Astrocyte (in vitro differentiated cells and primary cell): ENCODE measurements around the gene LTBP2. TPM values are rescaled to one million over a fixed set of nuclear protein-coding genes. Genes with fewer than 3 reads are reported as not detected.

Source experiments
- DNase-seq: peaks from one replicate; pipeline ENCODE4 v3.0.0-alpha.2; 2010; ENCODE audit warnings: low read depth
- FAIRE-seq: peaks from 2 replicates; lab custom pipeline; 2011; peaks lifted over from hg19 to GRCh38; lab: Jason Lieb, UNC
- H2AFZ ChIP-seq: 2 replicates; pipeline ENCODE4 v1.6.0; 2012; ENCODE audit warnings: low read depth, low read length, inconsistent platforms
- H3K27ac ChIP-seq: 2 replicates; pipeline ENCODE4 v1.5.1; 2011; ENCODE audit warnings: low read depth, low read length, inconsistent platforms
- H3K27me3 ChIP-seq: 2 replicates; pipeline ENCODE4 v1.6.0; 2011; ENCODE audit warnings: low read length, inconsistent platforms; ENCODE audit not compliant: insufficient read depth
- H3K36me3 ChIP-seq: 2 replicates; pipeline ENCODE4 v1.5.1; 2011; ENCODE audit warnings: low read length, inconsistent platforms; ENCODE audit not compliant: insufficient read depth
- H3K4me1 ChIP-seq: 2 replicates; pipeline ENCODE4 v1.5.1; 2011; ENCODE audit warnings: low read length, inconsistent platforms; ENCODE audit not compliant: insufficient read depth
- H3K4me2 ChIP-seq: 2 replicates; pipeline ENCODE4 v1.6.0; 2012; ENCODE audit warnings: low read length, inconsistent platforms
- H3K4me3 ChIP-seq: 2 replicates; pipeline ENCODE4 v1.5.1; 2011; ENCODE audit warnings: low read depth, mild to moderate bottlenecking, low read length, inconsistent platforms; ENCODE audit not compliant: insufficient read depth
- H3K79me2 ChIP-seq: 2 replicates; pipeline ENCODE4 v1.6.0; 2012; ENCODE audit warnings: mild to moderate bottlenecking, low read length, inconsistent platforms; ENCODE audit not compliant: insufficient read depth
- H3K9ac ChIP-seq: 2 replicates; pipeline ENCODE4 v1.6.0; 2012; ENCODE audit warnings: mild to moderate bottlenecking, low read length, inconsistent platforms
- H3K9me3 ChIP-seq: 2 replicates; pipeline ENCODE4 v1.5.1; 2012; ENCODE audit warnings: low read depth, mild to moderate bottlenecking, low read length, inconsistent platforms; ENCODE audit not compliant: insufficient read depth
- H4K20me1 ChIP-seq: 2 replicates; pipeline ENCODE4 v1.6.0; 2012; ENCODE audit warnings: low read length, inconsistent platforms; ENCODE audit not compliant: insufficient read depth
- H3K27ac Mint-ChIP-seq: one replicate; pipeline ENCODE4 v1.8.0; 2021; ENCODE audit warnings: mild to moderate bottlenecking, mixed read lengths; ENCODE audit not compliant: unreplicated experiment
- H3K27me3 Mint-ChIP-seq: one replicate; pipeline ENCODE4 v1.8.0; 2021; ENCODE audit warnings: low read depth, mixed read lengths; ENCODE audit not compliant: unreplicated experiment
- H3K36me3 Mint-ChIP-seq: one replicate; pipeline ENCODE4 v1.8.0; 2021; ENCODE audit warnings: low read depth, mixed read lengths; ENCODE audit not compliant: unreplicated experiment
- H3K4me1 Mint-ChIP-seq: one replicate; pipeline ENCODE4 v1.8.0; 2021; ENCODE audit warnings: low read depth, mixed read lengths; ENCODE audit not compliant: unreplicated experiment
- H3K4me3 Mint-ChIP-seq: one replicate; pipeline ENCODE4 v1.8.0; 2021; ENCODE audit warnings: mild to moderate bottlenecking, moderate library complexity, mixed read lengths; ENCODE audit not compliant: unreplicated experiment
- H3K9me3 Mint-ChIP-seq: one replicate; pipeline ENCODE4 v1.8.0; 2021; ENCODE audit warnings: mild to moderate bottlenecking, mixed read lengths; ENCODE audit not compliant: unreplicated experiment
- EZH2 ChIP-seq: IDR thresholded peaks from 2 replicates; pipeline ENCODE4 v1.6.1; 2012; ENCODE audit warnings: mild to moderate bottlenecking, low read length, inconsistent platforms; ENCODE audit not compliant: insufficient read depth
- total RNA-seq: library from RNA; stranded (reverse); gene quantifications from 2 replicates; pipeline ENCODE4 v1.2.1, GENCODE V29; 2021
- TF ChIP-seq, protein P1 (sequence below): IDR thresholded peaks from 2 replicates; pipeline ENCODE4 v1.5.1; 2011; ENCODE audit warnings: low read depth, mild to moderate bottlenecking, inconsistent platforms, low read length, moderate library complexity; ENCODE audit not compliant: insufficient read depth

Gene LTBP2
- total RNA-seq, 1 donor from 2014 or later, result 162 TPM

DNA sequence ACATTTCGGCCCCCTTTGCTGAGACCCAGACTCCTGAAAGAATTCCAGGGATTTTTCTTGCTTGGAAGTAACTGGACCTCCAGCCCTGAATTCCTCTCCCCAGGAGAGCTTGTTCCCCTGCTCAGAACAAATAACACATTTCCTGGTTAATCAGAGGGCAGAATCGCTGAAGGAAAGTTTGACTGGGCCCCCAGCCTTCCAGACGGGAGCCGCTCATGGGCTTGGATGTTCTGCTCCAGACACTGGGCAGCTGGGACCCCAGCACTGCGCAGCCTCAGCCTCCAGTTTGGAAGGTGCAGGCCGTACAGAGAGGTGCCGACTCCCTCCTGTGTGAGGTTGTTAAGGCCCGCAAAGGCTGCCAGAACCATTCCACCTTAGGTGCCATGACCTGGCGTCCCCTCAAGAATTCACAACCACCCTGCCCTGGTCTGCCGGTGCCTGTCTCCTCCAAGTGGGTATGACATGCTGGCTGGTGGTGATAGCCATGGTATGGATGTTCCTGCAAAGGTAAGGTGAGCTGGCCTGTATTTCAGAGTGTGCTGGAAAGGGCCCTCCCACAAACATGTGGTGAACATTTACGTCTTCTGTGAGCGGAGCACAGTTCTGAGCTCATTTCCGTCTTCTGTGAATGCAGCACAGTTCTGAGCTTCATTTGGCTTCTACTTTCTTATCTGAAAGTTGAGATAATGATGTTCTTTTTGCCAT, 5.1 kb upstream of the LTBP2 start:
- peak overlapping the region; percentile 97 for H3K27ac ChIP-seq
- DNase-seq, result peak; percentile 58
- H4K20me1 ChIP-seq, result no peaks in the 10 kb centered on the region
- no peaks in the 10 kb centered on the region for H3K27me3 ChIP-seq
- peak overlapping the region; percentile 63 for H3K4me3 Mint-ChIP-seq
- H3K27me3 Mint-ChIP-seq, result no peaks in the 10 kb centered on the region
- H2AFZ ChIP-seq, result no peak overlapping the region
- FAIRE-seq, result no peak
- H3K9me3 ChIP-seq, result no peaks in the 10 kb centered on the region
- peak overlapping the region; percentile 96 for H3K27ac Mint-ChIP-seq
- peaks cover 81% of the 10 kb centered on the region for H3K4me1 ChIP-seq
- H3K4me3 ChIP-seq, result peak overlapping the region; percentile 41
- peaks cover 2% of the 10 kb centered on the region for H3K9me3 Mint-ChIP-seq
- peaks cover 20% of the 10 kb centered on the region for H3K79me2 ChIP-seq
- no peaks in the 10 kb centered on the region for H3K36me3 ChIP-seq
- no peak for TF ChIP-seq EZH2
- TF ChIP-seq, protein P1, sequence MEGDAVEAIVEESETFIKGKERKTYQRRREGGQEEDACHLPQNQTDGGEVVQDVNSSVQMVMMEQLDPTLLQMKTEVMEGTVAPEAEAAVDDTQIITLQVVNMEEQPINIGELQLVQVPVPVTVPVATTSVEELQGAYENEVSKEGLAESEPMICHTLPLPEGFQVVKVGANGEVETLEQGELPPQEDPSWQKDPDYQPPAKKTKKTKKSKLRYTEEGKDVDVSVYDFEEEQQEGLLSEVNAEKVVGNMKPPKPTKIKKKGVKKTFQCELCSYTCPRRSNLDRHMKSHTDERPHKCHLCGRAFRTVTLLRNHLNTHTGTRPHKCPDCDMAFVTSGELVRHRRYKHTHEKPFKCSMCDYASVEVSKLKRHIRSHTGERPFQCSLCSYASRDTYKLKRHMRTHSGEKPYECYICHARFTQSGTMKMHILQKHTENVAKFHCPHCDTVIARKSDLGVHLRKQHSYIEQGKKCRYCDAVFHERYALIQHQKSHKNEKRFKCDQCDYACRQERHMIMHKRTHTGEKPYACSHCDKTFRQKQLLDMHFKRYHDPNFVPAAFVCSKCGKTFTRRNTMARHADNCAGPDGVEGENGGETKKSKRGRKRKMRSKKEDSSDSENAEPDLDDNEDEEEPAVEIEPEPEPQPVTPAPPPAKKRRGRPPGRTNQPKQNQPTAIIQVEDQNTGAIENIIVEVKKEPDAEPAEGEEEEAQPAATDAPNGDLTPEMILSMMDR, result no peak
- H3K4me1 Mint-ChIP-seq, result peaks cover 80% of the 10 kb centered on the region
- H3K4me2 ChIP-seq, result peak overlapping the region; percentile 78
- H3K36me3 Mint-ChIP-seq, result peaks cover 6% of the 10 kb centered on the region
- peak overlapping the region; percentile 69 for H3K9ac ChIP-seq

DNA sequence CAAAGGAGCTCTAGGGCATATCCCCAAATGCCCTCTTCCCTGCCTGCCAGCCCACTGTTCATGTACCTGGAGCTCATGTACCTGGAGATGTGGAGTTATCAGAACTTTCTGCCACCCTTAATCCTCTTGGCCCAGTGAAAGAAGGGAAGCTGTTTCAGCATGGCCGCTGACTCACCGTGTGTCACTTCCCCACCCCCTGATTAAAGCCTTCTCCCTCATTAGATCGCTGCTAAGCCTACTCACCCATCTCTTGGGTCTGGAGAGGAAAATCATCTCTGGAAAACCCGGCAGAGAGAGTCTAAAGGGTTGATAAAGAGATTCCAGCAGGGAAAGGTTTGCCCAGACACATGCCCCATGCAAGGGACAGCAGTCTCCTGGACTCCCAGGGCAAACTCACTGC, 4.5 kb upstream of the LTBP2 start:
- peak overlapping the region; percentile 63 for H3K4me3 Mint-ChIP-seq
- H3K27me3 ChIP-seq, result no peaks in the 10 kb centered on the region
- TF ChIP-seq, protein P1, result no peak
- no peak for TF ChIP-seq EZH2
- H4K20me1 ChIP-seq, result no peaks in the 10 kb centered on the region
- peaks cover 81% of the 10 kb centered on the region for H3K4me1 ChIP-seq
- FAIRE-seq, result no peak
- peak; percentile 89 for DNase-seq
- H3K36me3 ChIP-seq, result no peaks in the 10 kb centered on the region
- H3K27ac ChIP-seq, result peak overlapping the region; percentile 97
- H2AFZ ChIP-seq, result no peak overlapping the region
- no peaks in the 10 kb centered on the region for H3K27me3 Mint-ChIP-seq
- peaks cover 6% of the 10 kb centered on the region for H3K36me3 Mint-ChIP-seq
- no peaks in the 10 kb centered on the region for H3K9me3 ChIP-seq
- peak overlapping the region; percentile 96 for H3K27ac Mint-ChIP-seq
- H3K4me3 ChIP-seq, result peak overlapping the region; percentile 41
- H3K9me3 Mint-ChIP-seq, result peaks cover 2% of the 10 kb centered on the region
- H3K4me2 ChIP-seq, result peak overlapping the region; percentile 78
- H3K4me1 Mint-ChIP-seq, result peaks cover 74% of the 10 kb centered on the region
- peak overlapping the region; percentile 69 for H3K9ac ChIP-seq
- peaks cover 27% of the 10 kb centered on the region for H3K79me2 ChIP-seq

DNA sequence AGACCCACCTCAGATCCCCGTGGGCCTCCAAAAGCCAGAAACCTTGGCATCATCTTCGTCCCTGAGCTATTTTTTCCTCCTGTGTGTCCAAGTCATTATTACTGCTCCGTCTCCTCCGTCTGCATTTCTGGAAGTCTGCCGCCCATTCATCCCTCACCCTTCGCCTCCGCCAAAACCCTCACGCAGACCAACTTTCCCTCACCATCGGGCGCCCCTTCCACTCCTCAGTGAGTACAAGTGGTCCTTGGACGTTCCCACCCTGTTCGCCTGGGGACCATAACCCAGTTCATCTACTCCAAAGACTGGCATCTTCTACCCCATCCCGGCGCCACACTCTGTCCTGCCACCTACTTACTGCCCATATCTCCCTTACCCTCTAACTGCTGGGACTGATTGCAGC, 3.7 kb upstream of the LTBP2 start:
- peaks cover 74% of the 10 kb centered on the region for H3K4me1 ChIP-seq
- H3K27me3 ChIP-seq, result no peaks in the 10 kb centered on the region
- no peak overlapping the region for H2AFZ ChIP-seq
- Mint-ChIP-seq H3K9me3 (no peaks in the 10 kb centered on the region), H3K4me3 (peak overlapping the region; percentile 58), H3K4me1 (peaks cover 68% of the 10 kb centered on the region), H3K36me3 (peaks cover 9% of the 10 kb centered on the region), H3K27me3 (no peaks in the 10 kb centered on the region), H3K27ac (peak overlapping the region; percentile 71)
- peak overlapping the region; percentile 78 for H3K4me2 ChIP-seq
- H3K27ac ChIP-seq, result peak overlapping the region; percentile 97
- TF ChIP-seq, protein P1, result no peak
- TF ChIP-seq EZH2, result no peak
- peaks cover 2% of the 10 kb centered on the region for H4K20me1 ChIP-seq
- FAIRE-seq, result no peak
- no peaks in the 10 kb centered on the region for H3K9me3 ChIP-seq
- no peaks in the 10 kb centered on the region for H3K36me3 ChIP-seq
- H3K79me2 ChIP-seq, result peaks cover 35% of the 10 kb centered on the region
- H3K4me3 ChIP-seq, result no peak overlapping the region
- DNase-seq, result no peak
- H3K9ac ChIP-seq, result peak overlapping the region; percentile 69
